Brain microvascular endothelial cell (primary cell): ENCODE results near the gene KLK1.

Experiments used
- DNase-seq: peaks from one replicate; pipeline ENCODE4 v3.0.0-alpha.2; 2020
- H3K27ac ChIP-seq: fragments of 250-450 bp; sonication (Bioruptor Pico); 2 replicates; pipeline ENCODE4 v1.5.1; 2020; ENCODE audit warnings: mild to moderate bottlenecking, moderate library complexity
- H3K27me3 ChIP-seq: fragments of 250-450 bp; sonication (Bioruptor Pico); replicated peaks from 2 replicates; pipeline ENCODE4 v1.5.1; 2020; ENCODE audit warnings: mild to moderate bottlenecking
- H3K36me3 ChIP-seq: fragments of 250-450 bp; sonication (Bioruptor Pico); replicated peaks from 2 replicates; pipeline ENCODE4 v1.5.1; 2020; ENCODE audit warnings: mild to moderate bottlenecking
- H3K4me3 ChIP-seq: 2 replicates; pipeline ENCODE4 v1.5.1; 2011; ENCODE audit warnings: low read depth, mild to moderate bottlenecking, control low read depth, low read length, moderate library complexity
- in situ Hi-C: cut with HindIII; loops from 2 replicates; pipeline ENCODE4 v1.10.0; 2017; ENCODE audit warnings: low sequenced_read_pairs, low pct_ligation_motif_present
- TF ChIP-seq, protein P1 (sequence below): IDR thresholded peaks from 2 replicates; pipeline ENCODE4 v1.5.1; 2011; ENCODE audit warnings: low read depth, mild to moderate bottlenecking, moderate library complexity, low read length, control low read depth, inconsistent platforms; ENCODE audit errors: missing control alignments

KLK1 gene

DNA sequence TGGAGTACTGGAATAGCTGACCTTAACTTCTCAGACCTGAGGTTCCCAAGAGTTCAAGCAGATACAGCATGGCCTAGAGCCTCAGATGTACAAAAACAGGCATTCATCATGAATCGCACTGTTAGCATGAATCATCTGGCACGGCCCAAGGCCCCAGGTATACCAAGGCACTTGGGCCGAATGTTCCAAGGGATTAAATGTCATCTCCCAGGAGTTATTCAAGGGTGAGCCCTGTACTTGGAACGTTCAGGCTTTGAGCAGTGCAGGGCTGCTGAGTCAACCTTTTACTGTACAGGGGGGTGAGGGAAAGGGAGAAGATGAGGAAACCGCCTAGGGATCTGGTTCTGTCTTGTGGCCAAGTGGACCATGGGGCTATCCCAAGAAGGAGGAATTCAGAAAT, 37.4 kb upstream of the KLK1 start:
- in situ Hi-C loops: no loop called here
- Histone ChIP-seq H3K27ac (no peak overlapping the region), H3K4me3 (no peak overlapping the region), H3K36me3 (no peaks in the 10 kb centered on the region), H3K27me3 (no peaks in the 10 kb centered on the region)
- TF ChIP-seq, protein P1, sequence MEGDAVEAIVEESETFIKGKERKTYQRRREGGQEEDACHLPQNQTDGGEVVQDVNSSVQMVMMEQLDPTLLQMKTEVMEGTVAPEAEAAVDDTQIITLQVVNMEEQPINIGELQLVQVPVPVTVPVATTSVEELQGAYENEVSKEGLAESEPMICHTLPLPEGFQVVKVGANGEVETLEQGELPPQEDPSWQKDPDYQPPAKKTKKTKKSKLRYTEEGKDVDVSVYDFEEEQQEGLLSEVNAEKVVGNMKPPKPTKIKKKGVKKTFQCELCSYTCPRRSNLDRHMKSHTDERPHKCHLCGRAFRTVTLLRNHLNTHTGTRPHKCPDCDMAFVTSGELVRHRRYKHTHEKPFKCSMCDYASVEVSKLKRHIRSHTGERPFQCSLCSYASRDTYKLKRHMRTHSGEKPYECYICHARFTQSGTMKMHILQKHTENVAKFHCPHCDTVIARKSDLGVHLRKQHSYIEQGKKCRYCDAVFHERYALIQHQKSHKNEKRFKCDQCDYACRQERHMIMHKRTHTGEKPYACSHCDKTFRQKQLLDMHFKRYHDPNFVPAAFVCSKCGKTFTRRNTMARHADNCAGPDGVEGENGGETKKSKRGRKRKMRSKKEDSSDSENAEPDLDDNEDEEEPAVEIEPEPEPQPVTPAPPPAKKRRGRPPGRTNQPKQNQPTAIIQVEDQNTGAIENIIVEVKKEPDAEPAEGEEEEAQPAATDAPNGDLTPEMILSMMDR: no peak
- DNase-seq: no peak

DNA sequence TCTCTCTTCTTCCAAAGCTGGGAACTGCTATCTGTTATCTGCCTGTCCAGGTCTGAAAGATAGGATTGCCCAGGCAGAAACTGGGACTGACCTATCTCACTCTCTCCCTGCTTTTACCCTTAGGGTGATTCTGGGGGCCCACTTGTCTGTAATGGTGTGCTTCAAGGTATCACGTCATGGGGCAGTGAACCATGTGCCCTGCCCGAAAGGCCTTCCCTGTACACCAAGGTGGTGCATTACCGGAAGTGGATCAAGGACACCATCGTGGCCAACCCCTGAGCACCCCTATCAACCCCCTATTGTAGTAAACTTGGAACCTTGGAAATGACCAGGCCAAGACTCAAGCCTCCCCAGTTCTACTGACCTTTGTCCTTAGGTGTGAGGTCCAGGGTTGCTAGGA, 36.3 kb upstream of the KLK1 start:
- no peak overlapping the region for H3K4me3 ChIP-seq
- H3K36me3 ChIP-seq: no peaks in the 10 kb centered on the region
- H3K27me3 ChIP-seq: no peaks in the 10 kb centered on the region
- no peak for DNase-seq
- TF ChIP-seq, protein P1: no peak
- H3K27ac ChIP-seq: no peak overlapping the region
- in situ Hi-C loops: no loop called here

DNA sequence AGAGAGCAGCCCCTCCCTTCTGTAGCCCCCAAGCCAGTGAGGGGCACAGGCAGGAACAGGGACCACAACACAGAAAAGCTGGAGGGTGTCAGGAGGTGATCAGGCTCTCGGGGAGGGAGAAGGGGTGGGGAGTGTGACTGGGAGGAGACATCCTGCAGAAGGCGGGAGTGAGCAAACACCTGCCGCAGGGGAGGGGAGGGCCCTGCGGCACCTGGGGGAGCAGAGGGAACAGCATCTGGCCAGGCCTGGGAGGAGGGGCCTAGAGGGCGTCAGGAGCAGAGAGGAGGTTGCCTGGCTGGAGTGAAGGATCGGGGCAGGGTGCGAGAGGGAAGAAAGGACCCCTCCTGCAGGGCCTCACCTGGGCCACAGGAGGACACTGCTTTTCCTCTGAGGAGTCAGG, 35.3 kb upstream of the KLK1 start:
- Histone ChIP-seq H3K36me3 (no peaks in the 10 kb centered on the region), H3K27ac (no peak overlapping the region), H3K4me3 (no peak overlapping the region), H3K27me3 (no peaks in the 10 kb centered on the region)
- DNase-seq: no peak
- TF ChIP-seq, protein P1: no peak
- in situ Hi-C loops: no loop called here

DNA sequence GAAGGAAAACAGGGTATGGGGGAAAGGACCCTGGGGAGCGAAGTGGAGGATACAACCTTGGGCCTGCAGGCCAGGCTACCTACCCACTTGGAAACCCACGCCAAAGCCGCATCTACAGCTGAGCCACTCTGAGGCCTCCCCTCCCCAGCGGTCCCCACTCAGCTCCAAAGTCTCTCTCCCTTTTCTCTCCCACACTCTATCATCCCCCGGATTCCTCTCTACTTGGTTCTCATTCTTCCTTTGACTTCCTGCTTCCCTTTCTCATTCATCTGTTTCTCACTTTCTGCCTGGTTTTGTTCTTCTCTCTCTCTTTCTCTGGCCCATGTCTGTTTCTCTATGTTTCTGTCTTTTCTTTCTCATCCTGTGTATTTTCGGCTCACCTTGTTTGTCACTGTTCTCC, 33.8 kb upstream of the KLK1 start:
- H3K4me3 ChIP-seq: no peak overlapping the region
- DNase-seq: no peak
- H3K36me3 ChIP-seq: no peaks in the 10 kb centered on the region
- in situ Hi-C loops: no loop called here
- no peaks in the 10 kb centered on the region for H3K27me3 ChIP-seq
- TF ChIP-seq, protein P1: no peak
- H3K27ac ChIP-seq: no peak overlapping the region

DNA sequence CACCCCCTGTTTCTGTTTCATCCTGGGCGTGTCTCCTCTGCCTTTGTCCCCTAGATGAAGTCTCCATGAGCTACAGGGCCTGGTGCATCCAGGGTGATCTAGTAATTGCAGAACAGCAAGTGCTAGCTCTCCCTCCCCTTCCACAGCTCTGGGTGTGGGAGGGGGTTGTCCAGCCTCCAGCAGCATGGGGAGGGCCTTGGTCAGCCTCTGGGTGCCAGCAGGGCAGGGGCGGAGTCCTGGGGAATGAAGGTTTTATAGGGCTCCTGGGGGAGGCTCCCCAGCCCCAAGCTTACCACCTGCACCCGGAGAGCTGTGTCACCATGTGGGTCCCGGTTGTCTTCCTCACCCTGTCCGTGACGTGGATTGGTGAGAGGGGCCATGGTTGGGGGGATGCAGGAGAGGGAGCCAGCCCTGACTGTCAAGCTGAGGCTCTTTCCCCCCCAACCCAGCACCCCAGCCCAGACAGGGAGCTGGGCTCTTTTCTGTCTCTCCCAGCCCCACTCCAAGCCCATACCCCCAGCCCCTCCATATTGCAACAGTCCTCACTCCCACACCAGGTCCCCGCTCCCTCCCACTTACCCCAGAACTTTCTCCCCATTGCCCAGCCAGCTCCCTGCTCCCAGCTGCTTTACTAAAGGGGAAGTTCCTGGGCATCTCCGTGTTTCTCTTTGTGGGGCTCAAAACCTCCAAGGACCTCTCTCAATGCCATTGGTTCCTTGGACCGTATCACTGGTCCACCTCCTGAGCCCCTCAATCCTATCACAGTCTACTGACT, 31.2 kb upstream of the KLK1 start, which contains the start of gene KLK3:
Gene KLK3 (plus strand): TSS at position 280 of the 775 bp plus-strand sequence. CDS start 41 bp downstream, at position 321.
- Histone ChIP-seq H3K36me3 (no peaks in the 10 kb centered on the region), H3K27ac (no peak within 1 kb of the TSS), H3K27me3 (no peaks in the 10 kb centered on the region), H3K4me3 (no peak within 1 kb of the TSS)
- no peak for DNase-seq
- in situ Hi-C loops: no loop called here
- TF ChIP-seq, protein P1: no peak

DNA sequence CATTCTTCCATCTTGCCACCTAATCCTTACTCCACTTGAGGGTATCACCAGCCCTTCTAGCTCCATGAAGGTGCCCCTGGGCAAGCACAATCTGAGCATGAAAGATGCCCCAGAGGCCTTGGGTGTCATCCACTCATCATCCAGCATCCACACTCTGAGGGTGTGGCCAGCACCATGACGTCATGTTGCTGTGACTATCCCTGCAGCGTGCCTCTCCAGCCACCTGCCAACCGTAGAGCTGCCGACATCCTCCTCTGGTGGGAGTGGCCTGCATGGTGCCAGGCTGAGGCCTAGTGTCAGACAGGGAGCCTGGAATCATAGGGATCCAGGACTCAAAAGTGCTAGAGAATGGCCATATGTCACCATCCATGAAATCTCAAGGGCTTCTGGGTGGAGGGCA, 28.0 kb upstream of the KLK1 start:
- Histone ChIP-seq H3K4me3 (no peak overlapping the region), H3K27ac (no peak overlapping the region), H3K36me3 (no peaks in the 10 kb centered on the region), H3K27me3 (no peaks in the 10 kb centered on the region)
- in situ Hi-C loops: no loop called here
- no peak for DNase-seq
- TF ChIP-seq, protein P1: no peak
